WTC11 (cell line): ENCODE measurements around the gene CUEDC1. TPM values are rescaled to one million over a fixed set of nuclear protein-coding genes. Genes with fewer than 3 reads are reported as not detected.
A peak's percentile ranks its signal among the peaks of the same experiment; 100 is the strongest.

Experiments
- ATAC-seq: fragments of 200-7000 bp; cut with Tn5 transposase; 2 replicates; pipeline ENCODE4 v1.10.0; 2021; ENCODE audit warnings: mild to moderate bottlenecking, moderate library complexity
- CTCF ChIA-PET: fragments of 300-600 bp; sonication (Branson Sonifier 250); formaldehyde crosslinking; loops from one replicate; lab custom pipeline; 2021; ENCODE audit warnings: antibody characterized with exemption; lab: Charles Lee
- POLR2A ChIA-PET: fragments of 350-600 bp; sonication (Branson Sonifier 250); formaldehyde crosslinking; loops from one replicate; lab custom pipeline; 2021; ENCODE audit warnings: antibody characterized with exemption; lab: Charles Lee
- DNase-seq: peaks from one replicate; pipeline ENCODE4 v3.0.0; 2021; ENCODE audit warnings: low spot score
- H3K27ac Mint-ChIP-seq: 2 replicates; pipeline ENCODE4 v1.8.0; 2021; ENCODE audit warnings: mixed read lengths
- H3K27me3 Mint-ChIP-seq: 2 replicates; pipeline ENCODE4 v1.8.0; 2021; ENCODE audit warnings: low read depth, mild to moderate bottlenecking, moderate library complexity, mixed read lengths
- H3K36me3 Mint-ChIP-seq: 2 replicates; pipeline ENCODE4 v1.8.0; 2021; ENCODE audit warnings: mixed read lengths
- H3K4me1 Mint-ChIP-seq: 2 replicates; pipeline ENCODE4 v1.8.0; 2022; ENCODE audit warnings: mixed read lengths
- H3K4me3 Mint-ChIP-seq: 2 replicates; pipeline ENCODE4 v1.8.0; 2021; ENCODE audit warnings: mild to moderate bottlenecking, moderate library complexity, mixed read lengths
- H3K9me3 Mint-ChIP-seq: 2 replicates; pipeline ENCODE4 v1.8.0; 2021; ENCODE audit warnings: mixed read lengths
- CREB1 ChIP-seq: sonication (generic); formaldehyde crosslinking; IDR thresholded peaks from 2 replicates; pipeline ENCODE4 v1.8.0; 2023; ENCODE audit warnings: mild to moderate bottlenecking, missing genetic modification reagents
- ETV6 ChIP-seq: sonication (generic); formaldehyde crosslinking; IDR thresholded peaks from 2 replicates; pipeline ENCODE4 v1.8.1; 2022; ENCODE audit warnings: mild to moderate bottlenecking, missing genetic modification reagents
- FOXP1 ChIP-seq: sonication (generic); formaldehyde crosslinking; IDR thresholded peaks from 2 replicates; pipeline ENCODE4 v1.8.0; 2022; ENCODE audit warnings: missing genetic modification reagents, mild to moderate bottlenecking, moderate library complexity, borderline replicate concordance
- GTF2I ChIP-seq: fragments of 250-450 bp; sonication (Bioruptor Pico); conservative IDR thresholded peaks from 2 replicates; pipeline ENCODE4 v1.4.0; 2021; ENCODE audit warnings: mild to moderate bottlenecking
- HMGXB4 ChIP-seq: sonication (generic); formaldehyde crosslinking; IDR thresholded peaks from 2 replicates; pipeline ENCODE4 v1.8.1; 2023; ENCODE audit warnings: mild to moderate bottlenecking, moderate library complexity, missing genetic modification reagents
- IRF2 ChIP-seq: sonication (generic); formaldehyde crosslinking; IDR thresholded peaks from 2 replicates; pipeline ENCODE4 v1.8.0; 2022; ENCODE audit warnings: low read depth, missing genetic modification reagents, borderline replicate concordance
- JAZF1 ChIP-seq: fragments of 250-450 bp; sonication (Bioruptor Pico); IDR thresholded peaks from 2 replicates; pipeline ENCODE4 v1.9.0; 2021; ENCODE audit warnings: moderate library complexity, mild to moderate bottlenecking, inconsistent platforms
- JUN ChIP-seq: sonication (generic); formaldehyde crosslinking; IDR thresholded peaks from 2 replicates; pipeline ENCODE4 v1.8.0; 2023; ENCODE audit warnings: mild to moderate bottlenecking, missing genetic modification reagents
- KAT7 ChIP-seq: sonication (generic); formaldehyde crosslinking; IDR thresholded peaks from 2 replicates; pipeline ENCODE4 v1.8.1; 2023; ENCODE audit warnings: missing genetic modification reagents, mild to moderate bottlenecking, borderline replicate concordance
- MAX ChIP-seq: sonication (generic); formaldehyde crosslinking; IDR thresholded peaks from 2 replicates; pipeline ENCODE4 v1.8.0; 2022; ENCODE audit warnings: mild to moderate bottlenecking, missing genetic modification reagents
- MXD4 ChIP-seq: fragments of 250-450 bp; sonication (Bioruptor Pico); IDR thresholded peaks from 2 replicates; pipeline ENCODE4 v1.8.0; 2021; ENCODE audit warnings: mild to moderate bottlenecking, moderate library complexity, borderline replicate concordance
- MYBL2 ChIP-seq: sonication (generic); formaldehyde crosslinking; IDR thresholded peaks from 2 replicates; pipeline ENCODE4 v1.8.1; 2023; ENCODE audit warnings: mild to moderate bottlenecking, moderate library complexity, missing genetic modification reagents
- NR1H2 ChIP-seq: sonication (generic); formaldehyde crosslinking; IDR thresholded peaks from 2 replicates; pipeline ENCODE4 v1.9.0; 2021; ENCODE audit warnings: mild to moderate bottlenecking, moderate library complexity, missing genetic modification reagents
- SOX15 ChIP-seq: fragments of 250-450 bp; sonication (Bioruptor Pico); IDR thresholded peaks from 2 replicates; pipeline ENCODE4 v1.9.0; 2021; ENCODE audit warnings: mild to moderate bottlenecking
- SP1 ChIP-seq: sonication (generic); formaldehyde crosslinking; conservative IDR thresholded peaks from 2 replicates; pipeline ENCODE4 v1.8.1; 2022; ENCODE audit warnings: missing genetic modification reagents
- USF2 ChIP-seq: sonication (generic); formaldehyde crosslinking; IDR thresholded peaks from 2 replicates; pipeline ENCODE4 v1.8.1; 2023; ENCODE audit warnings: mild to moderate bottlenecking, missing genetic modification reagents, moderate library complexity
- ZMAT4 ChIP-seq: fragments of 250-450 bp; sonication (Bioruptor Pico); IDR thresholded peaks from 2 replicates; pipeline ENCODE4 v1.9.0; 2021; ENCODE audit warnings: mild to moderate bottlenecking
- ZNF138 ChIP-seq: sonication (generic); formaldehyde crosslinking; conservative IDR thresholded peaks from 2 replicates; pipeline ENCODE4 v1.8.1; 2022; ENCODE audit warnings: mild to moderate bottlenecking, moderate library complexity, missing genetic modification reagents
- ZNF232 ChIP-seq: sonication (generic); formaldehyde crosslinking; IDR thresholded peaks from 2 replicates; pipeline ENCODE4 v1.8.0; 2022; ENCODE audit warnings: mild to moderate bottlenecking, missing genetic modification reagents
- ZNF281 ChIP-seq: sonication (generic); formaldehyde crosslinking; IDR thresholded peaks from 2 replicates; pipeline ENCODE4 v1.8.0; 2023; ENCODE audit warnings: mild to moderate bottlenecking, missing genetic modification reagents
- ZNF423 ChIP-seq: fragments of 250-450 bp; sonication (Bioruptor Pico); IDR thresholded peaks from 2 replicates; pipeline ENCODE4 v2.1.2; 2022; ENCODE audit warnings: mild to moderate bottlenecking, moderate library complexity
- ZNF512 ChIP-seq: sonication (generic); formaldehyde crosslinking; IDR thresholded peaks from 2 replicates; pipeline ENCODE4 v1.8.1; 2022; ENCODE audit warnings: missing genetic modification reagents, borderline replicate concordance
- ZNF671 ChIP-seq: fragments of 250-450 bp; sonication (Bioruptor Pico); IDR thresholded peaks from 2 replicates; pipeline ENCODE4 v1.8.0; 2021; ENCODE audit warnings: mild to moderate bottlenecking
- total RNA-seq: library from RNA; stranded (reverse); gene quantifications from 3 replicates; pipeline ENCODE4 v1.2.3, GENCODE V29; 2021

Gene CUEDC1
- total RNA-seq, 1 experiment from 2014 or later: 12.2 TPM

GRCh38 chr17:57919918-57920317, 35.3 kb downstream of the CUEDC1 start:
- POLR2A ChIA-PET: interaction anchor here (0.7 kb wide), 1 partner anchor 87 kb away, joined by 3 read pairs; the partner anchor contains the start of gene SRSF1
- no peaks in the 10 kb centered on the region for H3K9me3 Mint-ChIP-seq
- TF ChIP-seq MAX (CRISPR knock-in tag) (no peak), JAZF1 (CRISPR knock-in tag) (no peak), FOXP1 (CRISPR knock-in tag) (no peak), IRF2 (CRISPR knock-in tag) (no peak), GTF2I (CRISPR knock-in tag) (no peak), NR1H2 (no peak)
- H3K27ac Mint-ChIP-seq: no peak overlapping the region; the same call in 1 of the 2 replicates
- no peak for DNase-seq
- H3K36me3 Mint-ChIP-seq: no peaks in the 10 kb centered on the region
- H3K4me1 Mint-ChIP-seq: peaks cover 46% of the 10 kb centered on the region
- CTCF ChIA-PET: interaction anchor here (0.6 to 3.0 kb wide), 3 partner anchors 20 to 35 kb away, joined by 3 to 10 read pairs (median 3); partner anchors contain the start of gene CUEDC1
- H3K4me3 Mint-ChIP-seq: no peak overlapping the region
- ATAC-seq: no peak; the same call in 1 of the 2 replicates
- H3K27me3 Mint-ChIP-seq: no peaks in the 10 kb centered on the region; the same call in 1 of the 2 replicates

- no peak for TF ChIP-seq ZNF138 (CRISPR knock-in tag)
- TF ChIP-seq JUN (CRISPR knock-in tag): no peak
- no peak for TF ChIP-seq ZNF671
- no peak for TF ChIP-seq CREB1 (CRISPR knock-in tag)
- no peak for TF ChIP-seq ZNF281 (CRISPR knock-in tag)
- TF ChIP-seq SP1 (CRISPR knock-in tag): no peak
- no peak for TF ChIP-seq NR1H2
- no peak for TF ChIP-seq ZNF423 (CRISPR knock-in tag)
- no peak for TF ChIP-seq MXD4 (CRISPR knock-in tag)
- TF ChIP-seq ZNF232 (CRISPR knock-in tag): no peak
- no peak for TF ChIP-seq ZMAT4
- TF ChIP-seq ZNF512 (CRISPR knock-in tag): no peak
- TF ChIP-seq USF2 (CRISPR knock-in tag): no peak
- no peak for TF ChIP-seq MYBL2 (CRISPR knock-in tag)
- no peak for TF ChIP-seq ETV6 (CRISPR knock-in tag)
- no peak for TF ChIP-seq KAT7 (CRISPR knock-in tag)
- TF ChIP-seq HMGXB4 (CRISPR knock-in tag): no peak
- no peak for TF ChIP-seq SOX15 (CRISPR knock-in tag)
- POLR2A ChIA-PET: no interaction called here
- no peak for DNase-seq
- H3K27me3 Mint-ChIP-seq: no peaks in the 10 kb centered on the region
- peaks cover 56% of the 10 kb centered on the region for H3K4me1 Mint-ChIP-seq
- no peaks in the 10 kb centered on the region for H3K36me3 Mint-ChIP-seq
- CTCF ChIA-PET: interaction anchor here (0.6 to 1.2 kb wide), 2 partner anchors 54 to 82 kb away, joined by 3 read pairs; no protein-coding TSS in a partner anchor
- H3K4me3 Mint-ChIP-seq: no peak overlapping the region
- 0 out of 2 replicates have a peak, but pooled peaks have one; percentile 9 for ATAC-seq
- H3K9me3 Mint-ChIP-seq: no peaks in the 10 kb centered on the region
- no peak overlapping the region; the same call in 1 of the 2 replicates for H3K27ac Mint-ChIP-seq
Measured at GRCh38 chr17:57918017-57918895, 37.0 kb downstream of the CUEDC1 start.
